ENCODE measurements around the gene RNF8. TPM values are rescaled to one million over a fixed set of nuclear protein-coding genes. Genes with fewer than 3 reads are reported as not detected.

Gene RNF8
- total and polyA plus RNA-seq, 2 of the 4 experiments (the other 2 are of a cell fraction), result 16.5 to 17.9 TPM

DNA sequence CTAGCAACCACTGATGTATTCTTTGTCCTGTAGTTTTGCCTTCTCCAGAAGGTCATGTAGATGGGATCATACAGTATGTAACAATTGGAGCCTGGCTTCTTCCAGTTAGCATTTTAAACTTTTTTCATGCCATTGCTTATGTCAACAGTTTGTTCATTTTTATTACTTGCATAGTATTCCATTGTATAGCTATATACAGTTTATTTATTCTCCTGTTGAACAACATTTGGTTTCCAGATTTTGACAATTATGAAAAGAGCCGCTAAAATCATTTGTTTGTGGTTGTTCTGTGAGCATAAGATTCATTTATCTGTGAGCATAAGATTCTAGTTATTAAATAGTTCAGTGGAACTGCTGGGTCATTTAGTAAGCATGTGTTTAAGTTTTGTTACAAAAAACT is 55.7 kb downstream of the RNF8 start:
- no CpG with 5 or more reads among the region's 1 CpG for WGBS, 2 experiments (ENCODE audit: extremely low coverage in 2 of 2, insufficient read length in 1 of 2)
- Histone ChIP-seq H2BK5ac (ENCODE audit: low read depth, low read length, poor library complexity, severe bottlenecking) (no peak overlapping the region), H3K56ac (ENCODE audit: extremely low read depth, insufficient read depth, low read length) (no peak overlapping the region), H4K20me1 (ENCODE audit: insufficient read depth, low read length) (no peaks in the 10 kb centered on the region), H2AK9ac (replicated peaks; ENCODE audit: low read depth, low read length, poor library complexity) (no peak overlapping the region), H3K4me2 (ENCODE audit: low read depth, low read length) (no peak overlapping the region), H3K9me3 (ENCODE audit: control insufficient read depth, insufficient read depth, low read length) (no peaks in the 10 kb centered on the region), H3K36me3 (ENCODE audit: control insufficient read depth, insufficient read depth, low read length) (no peaks in the 10 kb centered on the region), H2AK5ac (ENCODE audit: low read depth, low read length) (no peak overlapping the region), H3K4ac (ENCODE audit: low read depth, low read length) (no peak overlapping the region), H3K9ac (ENCODE audit: low read depth, low read length) (no peak overlapping the region), H3K23ac (ENCODE audit: low read depth, low read length) (no peak overlapping the region), H2AFZ (replicated peaks; ENCODE audit: low read length, poor library complexity) (no peak overlapping the region), H3K18ac (ENCODE audit: low read depth, low read length) (no peak overlapping the region), H4K91ac (ENCODE audit: insufficient read depth, low read depth, low read length) (no peak overlapping the region), H4K8ac (ENCODE audit: low read depth in 2 of 2, low read length in 2 of 2) (no peak overlapping the region), H3K4me3 (ENCODE audit: insufficient read depth, low read depth, low read length) (no peak overlapping the region), H2BK15ac (ENCODE audit: low read depth, low read length) (no peak overlapping the region), H3K27ac (ENCODE audit: insufficient read depth, low read length) (no peak overlapping the region), H4K5ac (ENCODE audit: low read depth, low read length) (no peak overlapping the region), H3K4me1 (ENCODE audit: control insufficient read depth, insufficient read depth, low read length) (no peaks in the 10 kb centered on the region), H3K9me1 (ENCODE audit: insufficient read depth, low read length) (no peaks in the 10 kb centered on the region), H2BK120ac (ENCODE audit: low read depth, low read length) (no peak overlapping the region), H2BK20ac (ENCODE audit: low read depth, low read length) (no peak overlapping the region), H3K27me3 (ENCODE audit: control insufficient read depth, insufficient read depth, low read length) (peaks cover 8% of the 10 kb centered on the region), H3K14ac (replicated peaks; ENCODE audit: low read depth, low read length) (no peak overlapping the region), H3K79me1 (ENCODE audit: low read depth in 1 of 2, low read length in 2 of 2) (no peaks in the 10 kb centered on the region)
- ATAC-seq (ENCODE audit: low read depth) (no peak), DNase-seq (no peak)
- ChIA-PET CTCF (no interaction called here), POLR2A (ENCODE audit: unreplicated experiment) (no interaction called here)
- intact Hi-C loops (cut with micrococcal nuclease) (no loop called here), in situ Hi-C loops (cut with MboI; ENCODE audit: low sequenced_read_pairs) (no loop called here), dilution Hi-C loops (cut with HindIII; ENCODE audit: low sequenced_read_pairs, unreplicated experiment) (no loop called here)
- BruUV-seq (replicated peaks), result no TSS peak
- TF ChIP-seq SMC3 (IDR thresholded peaks at IDR 0.05; ENCODE audit: low read depth, low read length), result no peak
- no peak for TF ChIP-seq MXI1 (IDR thresholded peaks at IDR 0.05; ENCODE audit: borderline replicate concordance, low read depth, low read length)
- TF ChIP-seq RCOR1 (IDR thresholded peaks at IDR 0.05; ENCODE audit: insufficient replicate concordance, low read length), result no peak
- TF ChIP-seq MAFK (IDR thresholded peaks at IDR 0.05; ENCODE audit: low read depth, low read length), result no peak
- no peak for TF ChIP-seq RFX5 (IDR thresholded peaks at IDR 0.05; ENCODE audit: low read depth, low read length)
- no peak for TF ChIP-seq RAD21 (IDR thresholded peaks at IDR 0.05; ENCODE audit: low read length)

Data from IMR-90 (cell line).